HepG2 (cell line): ENCODE measurements around the gene CPNE8. TPM values are rescaled to one million over a fixed set of nuclear protein-coding genes. Genes with fewer than 3 reads are reported as not detected.

ENCODE experiments used
- ATAC-seq: fragments of 200-7000 bp; cut with Tn5 transposase; 3 replicates; pipeline ENCODE4 v1.9.1; 2020; ENCODE audit warnings: mild to moderate bottlenecking, moderate library complexity
- BruUV-seq: library from RNA; stranded (reverse); fragments of 400-500 nt; replicated peaks from 2 replicates; lab custom pipeline; 2021; lab: Mats Ljungman, UMichigan
- CTCF ChIA-PET: fragments of 300-600 bp; formaldehyde crosslinking; extraction: SDS; loops from one replicate; lab custom pipeline; 2021; ENCODE audit warnings: low total read pairs, inconsistent platforms, low intra/inter-chr PET ratio; lab: Yijun Ruan, JAX
- POLR2A ChIA-PET: fragments of 350-600 bp; sonication (Branson Sonifier 250); formaldehyde crosslinking; loops from one replicate; lab custom pipeline; 2020; ENCODE audit warnings: antibody characterized with exemption, inconsistent platforms; lab: Yijun Ruan, JAX
- DNase-seq: peaks from one replicate; pipeline ENCODE4 v3.0.0-alpha.2; 2015; ENCODE audit warnings: low spot score
- FAIRE-seq: peaks from 3 replicates; lab custom pipeline; 2011; peaks lifted over from hg19 to GRCh38; lab: Jason Lieb, UNC
- H2AFZ ChIP-seq: one replicate; pipeline ENCODE4 v1.6.1; 2011; ENCODE audit warnings: low read length, inconsistent platforms
- H3K27ac ChIP-seq: fragments of 300-600 bp; 3 replicates; pipeline ENCODE4 v1.8.0; 2011; ENCODE audit warnings: mixed run types, mild to moderate bottlenecking, mixed read lengths, low read length, inconsistent platforms; ENCODE audit not compliant: insufficient read depth; ENCODE audit errors: extremely low read length
- H3K27me3 ChIP-seq, 2 experiments: fragments of 200-600 bp in 1 of 2; 2 replicates in 1 of 2; 3 replicates in 1 of 2; pipeline versions ENCODE4 v1.6.0 to v1.8.0; 2011; ENCODE audit warnings: low read length in 2 of 2, mild to moderate bottlenecking in 2 of 2, moderate library complexity in 2 of 2, inconsistent platforms in 1 of 2; ENCODE audit not compliant: insufficient read depth in 2 of 2, control insufficient read depth in 1 of 2
- H3K36me3 ChIP-seq, 2 experiments: fragments of 200-600 bp in 1 of 2; replicated peaks in 1 of 2; 2 replicates in 1 of 2; 3 replicates in 1 of 2; pipeline versions ENCODE4 v1.5.1 to v1.8.0; 2011; ENCODE audit warnings: low read length in 2 of 2, inconsistent platforms in 1 of 2; ENCODE audit not compliant: insufficient read depth in 2 of 2, control insufficient read depth in 1 of 2
- H3K4me1 ChIP-seq: 2 replicates; pipeline ENCODE4 v1.5.1; 2012; ENCODE audit warnings: low read length, inconsistent platforms; ENCODE audit not compliant: insufficient read depth
- H3K4me2 ChIP-seq: 2 replicates; pipeline ENCODE4 v1.6.0; 2011; ENCODE audit warnings: low read depth, low read length, inconsistent platforms
- H3K4me3 ChIP-seq, 3 experiments: fragments of 200-600 bp in 1 of 3; sonication (generic), shearing (Covaris generic) in 1 of 3; replicated peaks in 1 of 3; 2 replicates each; pipeline ENCODE4 v1.5.1; 2011 to 2016; ENCODE audit warnings: low read length in 3 of 3, inconsistent platforms in 2 of 3, low read depth in 2 of 3, mild to moderate bottlenecking in 2 of 3, control low read depth in 1 of 3, mixed read lengths in 1 of 3; ENCODE audit not compliant: insufficient read depth in 1 of 3
- H3K79me2 ChIP-seq: one replicate; pipeline ENCODE4 v1.6.1; 2011; ENCODE audit warnings: low read length, inconsistent platforms; ENCODE audit not compliant: insufficient read depth
- H3K9ac ChIP-seq: 2 replicates; pipeline ENCODE4 v1.6.0; 2011; ENCODE audit warnings: mild to moderate bottlenecking, low read depth, low read length, inconsistent platforms; ENCODE audit not compliant: insufficient read depth
- H3K9me3 ChIP-seq: 2 replicates; pipeline ENCODE4 v1.5.1; 2012; ENCODE audit warnings: mild to moderate bottlenecking, low read length
- H4K20me1 ChIP-seq: 2 replicates; pipeline ENCODE4 v1.6.0; 2011; ENCODE audit warnings: inconsistent platforms, mild to moderate bottlenecking, low read length, moderate library complexity; ENCODE audit not compliant: insufficient read depth
- CBX2 ChIP-seq, 2 experiments: fragments of 200-600 bp in 1 of 2; sonication (generic); formaldehyde crosslinking in 1 of 2; IDR thresholded peaks; 2 replicates each; pipeline versions ENCODE4 v1.7.0 to v1.8.1; 2018 to 2022; ENCODE audit warnings: low read depth in 2 of 2, low read length in 1 of 2, mild to moderate bottlenecking in 1 of 2, missing genetic modification reagents in 1 of 2
- HIVEP1 ChIP-seq: sonication (generic); formaldehyde crosslinking; IDR thresholded peaks from 2 replicates; pipeline ENCODE4 v1.4.0; 2020; ENCODE audit warnings: mild to moderate bottlenecking, missing genetic modification reagents
- RARA ChIP-seq: IDR thresholded peaks from 2 replicates; pipeline ENCODE4 v1.6.1; 2016; ENCODE audit warnings: missing genetic modification reagents, missing compliant biosample characterization
- SIN3B ChIP-seq: fragments of 150-350 bp; IDR thresholded peaks from 2 replicates; pipeline ENCODE4 v1.6.1; 2014; ENCODE audit warnings: low read length
- TOE1 ChIP-seq: sonication (generic); formaldehyde crosslinking; IDR thresholded peaks from 2 replicates; pipeline ENCODE4 v1.4.0; 2020; ENCODE audit warnings: mild to moderate bottlenecking, missing genetic modification reagents
- ZFP36L1 ChIP-seq: sonication (generic); formaldehyde crosslinking; IDR thresholded peaks from 2 replicates; pipeline ENCODE4 v1.8.0; 2022; ENCODE audit warnings: mild to moderate bottlenecking, missing genetic modification reagents, moderate library complexity
- ZFP36L2 ChIP-seq: sonication (generic); formaldehyde crosslinking; IDR thresholded peaks from 2 replicates; pipeline ENCODE4 v1.4.0; 2020; ENCODE audit warnings: missing genetic modification reagents
- ZNF30 ChIP-seq: sonication (generic); formaldehyde crosslinking; IDR thresholded peaks from 2 replicates; pipeline ENCODE4 v1.5.0; 2020; ENCODE audit warnings: mild to moderate bottlenecking, missing genetic modification reagents
- ZNF343 ChIP-seq: sonication (generic); formaldehyde crosslinking; IDR thresholded peaks from 2 replicates; pipeline ENCODE4 v1.4.0; 2020; ENCODE audit warnings: mild to moderate bottlenecking, missing genetic modification reagents
- ZNF816 ChIP-seq: sonication (generic); formaldehyde crosslinking; IDR thresholded peaks from 2 replicates; pipeline ENCODE4 v1.8.0; 2022; ENCODE audit warnings: missing genetic modification reagents, mild to moderate bottlenecking, borderline replicate concordance
- WGBS: methylation state at CpG from one replicate; pipeline ENCODE4 v1.1.6; 2017; ENCODE audit warnings: low lambda C conversion rate; 5-methylcytosine and 5-hydroxymethylcytosine counted together
- in situ Hi-C: cut with HindIII; loops from 2 replicates; pipeline ENCODE4 v1.10.0; 2017; ENCODE audit warnings: low pct_unique_long_range_greater_than_20kb; ENCODE audit not compliant: extremely low pct_ligation_motif_present
- intact Hi-C: fragments of 100-400 bp; cut with micrococcal nuclease; formaldehyde crosslinking; loops from one replicate; pipeline ENCODE4 v1.10.0; 2022; ENCODE audit not compliant: unreplicated experiment
- polyA plus RNA-seq, 8 experiments: library from polyadenylated mRNA; depleted of rRNA in 3 of 8; stranded (reverse) in 7 of 8; unstranded in 1 of 8; fragments of >200 nt; fragmentation: Illumina TruSeq in 4 of 8; extraction: Trizol in 4 of 8; gene quantifications; 2 replicates each; pipeline versions ENCODE4 v1.2.1 to v1.2.3, GENCODE V29; 2011 to 2016; ENCODE audit warnings: low read depth in 4 of 8, missing spikeins in 1 of 8, mixed read lengths in 1 of 8; ENCODE audit not compliant: insufficient read depth in 1 of 8
- total RNA-seq, 5 experiments: library from RNA; depleted of rRNA; stranded (reverse); fragments of >200 nt; fragmentation: Illumina TruSeq; extraction: Trizol; gene quantifications; 2 replicates each; pipeline ENCODE4 v1.2.3, GENCODE V29; 2016; ENCODE audit warnings: low read depth in 1 of 5
- TF ChIP-seq, protein P1 (sequence below): sonication (generic); formaldehyde crosslinking; IDR thresholded peaks from 2 replicates; pipeline ENCODE4 v1.5.0; 2020; ENCODE audit warnings: mild to moderate bottlenecking, missing genetic modification reagents
- TF ChIP-seq, protein P2 (sequence below): sonication (generic); formaldehyde crosslinking; IDR thresholded peaks from 2 replicates; pipeline ENCODE4 v1.4.0; 2020; ENCODE audit warnings: mild to moderate bottlenecking, missing genetic modification reagents

Gene CPNE8
- total and polyA plus RNA-seq, 2 of the 13 experiments (the other 11 are each of a cell fraction or from before 2014, with no cell fraction given) = 2.4 to 2.7 TPM

DNA sequence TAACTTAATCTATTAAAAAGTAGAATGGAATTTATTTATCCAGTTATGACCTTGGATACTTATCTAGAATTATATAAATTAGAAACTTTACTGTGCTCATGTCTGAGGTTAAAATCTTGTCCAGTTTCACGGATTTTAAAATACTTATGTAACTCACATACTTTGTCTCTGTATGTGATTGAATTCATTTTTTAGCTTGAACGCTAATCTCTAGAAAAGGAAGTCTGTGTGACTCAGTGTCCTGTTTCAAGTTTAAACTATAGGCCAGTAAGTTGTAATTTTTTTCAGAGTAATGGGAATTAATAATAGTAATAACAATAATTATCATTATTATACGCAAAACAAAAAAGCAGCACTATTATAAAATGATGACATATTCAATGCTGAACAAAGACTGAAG lies 168.6 kb downstream of the CPNE8 start:
- ATAC-seq (no peak), FAIRE-seq (no peak), DNase-seq (no peak)
- no peaks in the 10 kb centered on the region for H3K36me3 ChIP-seq
- H3K79me2 ChIP-seq = no peaks in the 10 kb centered on the region
- H3K27ac ChIP-seq = no peak overlapping the region
- H3K4me3 ChIP-seq = no peak overlapping the region
- no peak overlapping the region for H2AFZ ChIP-seq
- ChIA-PET CTCF (no interaction called here), POLR2A (no interaction called here)
- intact Hi-C loops = no loop called here
- 43% methylated on average over 3 of the region's 3 CpGs for WGBS
- no peaks in the 10 kb centered on the region for H4K20me1 ChIP-seq
- no peaks in the 10 kb centered on the region for H3K9me3 ChIP-seq
- TF ChIP-seq ZNF30 (no peak), ZNF816 (no peak), ZFP36L2 (CRISPR knock-in tag) (no peak), HIVEP1 (CRISPR knock-in tag) (no peak), ZFP36L1 (CRISPR knock-in tag) (no peak), ZNF343 (CRISPR knock-in tag) (no peak), SIN3B (no peak), TOE1 (CRISPR knock-in tag) (no peak), RARA (CRISPR knock-in tag) (no peak), CBX2 (IDR thresholded peaks at IDR 0.05; ENCODE audit: low read depth, low read length) (no peak), CBX2 (CRISPR knock-in tag; IDR thresholded peaks at IDR 0.05; ENCODE audit: low read depth) (no peak)
- TF ChIP-seq, protein P1, sequence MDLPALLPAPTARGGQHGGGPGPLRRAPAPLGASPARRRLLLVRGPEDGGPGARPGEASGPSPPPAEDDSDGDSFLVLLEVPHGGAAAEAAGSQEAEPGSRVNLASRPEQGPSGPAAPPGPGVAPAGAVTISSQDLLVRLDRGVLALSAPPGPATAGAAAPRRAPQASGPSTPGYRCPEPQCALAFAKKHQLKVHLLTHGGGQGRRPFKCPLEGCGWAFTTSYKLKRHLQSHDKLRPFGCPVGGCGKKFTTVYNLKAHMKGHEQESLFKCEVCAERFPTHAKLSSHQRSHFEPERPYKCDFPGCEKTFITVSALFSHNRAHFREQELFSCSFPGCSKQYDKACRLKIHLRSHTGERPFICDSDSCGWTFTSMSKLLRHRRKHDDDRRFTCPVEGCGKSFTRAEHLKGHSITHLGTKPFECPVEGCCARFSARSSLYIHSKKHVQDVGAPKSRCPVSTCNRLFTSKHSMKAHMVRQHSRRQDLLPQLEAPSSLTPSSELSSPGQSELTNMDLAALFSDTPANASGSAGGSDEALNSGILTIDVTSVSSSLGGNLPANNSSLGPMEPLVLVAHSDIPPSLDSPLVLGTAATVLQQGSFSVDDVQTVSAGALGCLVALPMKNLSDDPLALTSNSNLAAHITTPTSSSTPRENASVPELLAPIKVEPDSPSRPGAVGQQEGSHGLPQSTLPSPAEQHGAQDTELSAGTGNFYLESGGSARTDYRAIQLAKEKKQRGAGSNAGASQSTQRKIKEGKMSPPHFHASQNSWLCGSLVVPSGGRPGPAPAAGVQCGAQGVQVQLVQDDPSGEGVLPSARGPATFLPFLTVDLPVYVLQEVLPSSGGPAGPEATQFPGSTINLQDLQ (CRISPR knock-in tag) = no peak
- TF ChIP-seq, protein P2, sequence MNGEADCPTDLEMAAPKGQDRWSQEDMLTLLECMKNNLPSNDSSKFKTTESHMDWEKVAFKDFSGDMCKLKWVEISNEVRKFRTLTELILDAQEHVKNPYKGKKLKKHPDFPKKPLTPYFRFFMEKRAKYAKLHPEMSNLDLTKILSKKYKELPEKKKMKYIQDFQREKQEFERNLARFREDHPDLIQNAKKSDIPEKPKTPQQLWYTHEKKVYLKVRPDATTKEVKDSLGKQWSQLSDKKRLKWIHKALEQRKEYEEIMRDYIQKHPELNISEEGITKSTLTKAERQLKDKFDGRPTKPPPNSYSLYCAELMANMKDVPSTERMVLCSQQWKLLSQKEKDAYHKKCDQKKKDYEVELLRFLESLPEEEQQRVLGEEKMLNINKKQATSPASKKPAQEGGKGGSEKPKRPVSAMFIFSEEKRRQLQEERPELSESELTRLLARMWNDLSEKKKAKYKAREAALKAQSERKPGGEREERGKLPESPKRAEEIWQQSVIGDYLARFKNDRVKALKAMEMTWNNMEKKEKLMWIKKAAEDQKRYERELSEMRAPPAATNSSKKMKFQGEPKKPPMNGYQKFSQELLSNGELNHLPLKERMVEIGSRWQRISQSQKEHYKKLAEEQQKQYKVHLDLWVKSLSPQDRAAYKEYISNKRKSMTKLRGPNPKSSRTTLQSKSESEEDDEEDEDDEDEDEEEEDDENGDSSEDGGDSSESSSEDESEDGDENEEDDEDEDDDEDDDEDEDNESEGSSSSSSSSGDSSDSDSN = no peak
- TF ChIP-seq, all 625 proteins: peak for 0
- no peaks in the 10 kb centered on the region for H3K27me3 ChIP-seq
- H3K9ac ChIP-seq = no peak overlapping the region
- BruUV-seq = no TSS peak
- H3K4me1 ChIP-seq = no peaks in the 10 kb centered on the region
- no peak overlapping the region for H3K4me2 ChIP-seq
- in situ Hi-C loops = no loop called here
